ENCODE data around the gene INTS6.

The INTS6 gene

GRCh38 chr13:51359352-51359751 lies 93.5 kb downstream of the INTS6 start:
- H3K9ac ChIP-seq (ENCODE audit: low read depth, low read length) = no peak overlapping the region
- H3K4me3 ChIP-seq (ENCODE audit: low read length) = no peak overlapping the region
- H3K36me3 ChIP-seq (ENCODE audit: insufficient read depth, low read length) = peaks cover 49% of the 10 kb centered on the region
- H3K4me1 ChIP-seq (ENCODE audit: control insufficient read depth, insufficient read depth, low read length) = peaks cover 3% of the 10 kb centered on the region
- H3K27me3 ChIP-seq (ENCODE audit: control insufficient read depth, insufficient read depth, low read length) = no peaks in the 10 kb centered on the region
- H3K4me2 ChIP-seq (ENCODE audit: low read length) = no peak overlapping the region
- H3K9me3 ChIP-seq (replicated peaks; ENCODE audit: low read length) = no peaks in the 10 kb centered on the region

DNA sequence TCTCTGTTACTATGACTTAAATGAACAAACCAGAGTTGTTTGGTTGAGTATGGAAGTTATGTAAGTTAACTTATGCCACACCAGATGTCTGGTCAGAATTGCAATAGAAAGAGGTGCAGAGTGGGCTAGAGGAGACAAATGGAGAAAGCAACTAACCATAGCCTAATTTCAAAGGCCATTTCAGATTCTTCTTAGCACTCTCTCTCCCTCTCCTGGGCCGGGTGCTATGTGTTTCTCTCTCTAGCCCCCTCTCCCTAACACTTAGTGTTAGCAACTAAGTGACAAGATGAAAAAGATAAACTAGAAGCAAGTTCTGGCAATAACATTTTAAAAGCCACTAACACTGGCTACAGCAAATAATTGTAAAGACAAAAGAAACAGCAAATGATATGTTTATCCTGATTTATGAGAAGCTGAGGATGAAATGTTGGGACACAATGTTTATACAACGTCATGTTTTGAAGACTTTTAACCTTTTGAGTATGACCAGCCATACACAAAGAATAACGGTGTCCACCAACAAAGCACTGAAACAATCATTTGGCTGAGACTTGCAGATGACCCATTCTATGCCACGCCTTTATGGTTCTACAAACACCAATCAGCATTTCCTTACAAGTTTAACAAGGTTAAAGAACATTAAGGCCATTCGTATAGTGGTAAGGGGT lies 94.8 kb downstream of the INTS6 start:
- H3K9me3 ChIP-seq (replicated peaks; ENCODE audit: low read length) = no peaks in the 10 kb centered on the region
- no peaks in the 10 kb centered on the region for H3K27me3 ChIP-seq (ENCODE audit: control insufficient read depth, insufficient read depth, low read length)
- H3K4me2 ChIP-seq (ENCODE audit: low read length) = no peak overlapping the region
- H3K9ac ChIP-seq (ENCODE audit: low read depth, low read length) = no peak overlapping the region
- H3K4me3 ChIP-seq (ENCODE audit: low read length) = no peak overlapping the region
- peaks cover 47% of the 10 kb centered on the region for H3K36me3 ChIP-seq (ENCODE audit: insufficient read depth, low read length)
- H3K4me1 ChIP-seq (ENCODE audit: control insufficient read depth, insufficient read depth, low read length) = no peaks in the 10 kb centered on the region

DNA sequence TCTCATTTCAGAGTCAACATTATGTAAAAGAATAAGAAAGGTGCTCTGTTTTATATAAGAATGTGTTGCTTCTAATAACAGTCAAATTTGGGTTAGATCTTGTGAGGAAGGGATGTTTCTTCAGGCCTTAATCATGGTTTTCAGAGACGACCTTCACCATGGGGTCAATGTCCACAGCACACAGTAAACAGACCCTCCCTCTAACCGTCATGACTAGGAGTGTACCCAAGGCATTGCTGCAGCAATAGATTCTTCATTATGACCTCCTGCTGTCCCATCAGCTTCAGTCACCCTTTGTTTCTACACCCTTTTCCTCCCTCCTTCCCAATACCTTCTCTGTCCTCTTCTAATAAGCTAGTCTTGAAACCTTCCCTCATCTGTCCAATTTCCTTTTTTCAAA lies 97.6 kb downstream of the INTS6 start:
- no peak overlapping the region for H3K4me2 ChIP-seq (ENCODE audit: low read length)
- H3K27me3 ChIP-seq (ENCODE audit: control insufficient read depth, insufficient read depth, low read length) = no peaks in the 10 kb centered on the region
- no peaks in the 10 kb centered on the region for H3K9me3 ChIP-seq (replicated peaks; ENCODE audit: low read length)
- H3K4me3 ChIP-seq (ENCODE audit: low read length) = no peak overlapping the region
- H3K36me3 ChIP-seq (ENCODE audit: insufficient read depth, low read length) = peaks cover 22% of the 10 kb centered on the region
- no peaks in the 10 kb centered on the region for H3K4me1 ChIP-seq (ENCODE audit: control insufficient read depth, insufficient read depth, low read length)
- no peak overlapping the region for H3K9ac ChIP-seq (ENCODE audit: low read depth, low read length)

- H3K36me3 ChIP-seq (ENCODE audit: insufficient read depth, low read length) = peaks cover 3% of the 10 kb centered on the region
- H3K4me2 ChIP-seq (ENCODE audit: low read length) = no peak overlapping the region
- no peak overlapping the region for H3K4me3 ChIP-seq (ENCODE audit: low read length)
- H3K9me3 ChIP-seq (replicated peaks; ENCODE audit: low read length) = no peaks in the 10 kb centered on the region
- no peaks in the 10 kb centered on the region for H3K4me1 ChIP-seq (ENCODE audit: control insufficient read depth, insufficient read depth, low read length)
- no peak overlapping the region for H3K9ac ChIP-seq (ENCODE audit: low read depth, low read length)
- no peaks in the 10 kb centered on the region for H3K27me3 ChIP-seq (ENCODE audit: control insufficient read depth, insufficient read depth, low read length)
Measured at GRCh38 chr13:51349016-51349415, 103.8 kb downstream of the INTS6 start.

DNA sequence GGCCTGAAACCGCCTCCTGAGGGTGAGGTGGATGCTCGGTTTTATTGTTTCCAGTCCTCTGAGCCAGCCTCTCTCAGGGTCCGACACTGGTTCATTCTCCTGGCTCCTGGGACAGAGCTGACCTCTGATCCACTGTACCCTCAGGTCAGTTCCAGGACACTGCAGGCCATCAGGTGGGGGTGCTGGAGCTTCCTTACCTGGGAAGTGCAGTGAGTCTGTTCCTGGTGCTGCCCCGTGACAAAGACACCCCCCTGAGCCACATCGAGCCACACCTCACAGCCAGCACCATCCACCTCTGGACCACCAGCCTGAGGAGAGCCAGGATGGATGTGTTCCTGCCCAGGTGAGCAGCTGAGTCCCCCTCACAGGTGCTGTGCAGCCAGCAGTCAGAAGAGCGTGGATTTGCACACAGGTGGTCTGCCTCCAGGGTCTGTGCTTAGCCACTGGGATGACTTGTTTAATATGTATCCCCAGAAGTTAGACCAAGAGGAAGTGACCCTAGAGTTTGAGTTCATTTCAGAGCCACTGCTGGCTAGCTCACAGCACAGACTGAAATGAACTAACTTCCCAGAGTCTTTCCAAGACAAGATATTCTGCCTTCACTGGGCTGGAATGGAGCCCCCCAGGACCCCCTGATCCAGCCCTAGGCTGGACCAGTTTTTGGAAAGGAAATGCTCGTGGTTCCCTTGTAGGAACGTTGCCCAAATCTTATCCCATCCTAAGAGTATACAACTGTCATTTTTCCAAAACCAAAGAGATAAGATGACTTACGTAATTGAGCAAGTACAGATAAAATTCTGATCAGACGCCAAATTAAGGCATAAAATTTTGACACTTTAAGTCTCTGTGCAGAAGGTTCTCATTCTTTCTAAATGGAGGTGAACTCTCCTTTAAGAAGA lies 104.5 kb downstream of the INTS6 start:
- Histone ChIP-seq H3K4me2 (ENCODE audit: low read length) (no peak overlapping the region), H3K4me3 (ENCODE audit: low read length) (no peak overlapping the region), H3K4me1 (ENCODE audit: control insufficient read depth, insufficient read depth, low read length) (no peaks in the 10 kb centered on the region), H3K27me3 (ENCODE audit: control insufficient read depth, insufficient read depth, low read length) (no peaks in the 10 kb centered on the region), H3K9ac (ENCODE audit: low read depth, low read length) (no peak overlapping the region), H3K36me3 (ENCODE audit: insufficient read depth, low read length) (peaks cover 2% of the 10 kb centered on the region), H3K9me3 (replicated peaks; ENCODE audit: low read length) (no peaks in the 10 kb centered on the region)

DNA sequence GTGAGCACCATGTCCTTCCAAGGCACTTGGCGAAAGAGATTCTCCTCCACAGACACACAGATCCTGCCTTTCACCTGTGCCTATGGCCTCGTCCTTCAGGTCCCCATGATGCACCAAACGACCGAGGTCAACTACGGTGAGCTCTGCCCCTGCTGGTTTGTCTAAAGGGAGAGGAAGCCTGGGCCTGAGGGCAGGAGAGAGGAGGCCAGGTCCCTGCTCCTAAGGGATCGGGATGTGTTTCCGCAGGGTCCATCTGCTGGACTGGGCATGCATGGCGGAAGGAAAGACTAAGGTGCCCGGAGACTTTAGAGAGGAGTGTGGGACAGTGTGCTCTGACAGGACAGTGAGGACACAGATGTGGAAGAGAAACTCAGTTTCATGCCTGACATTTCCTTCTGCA lies 105.7 kb downstream of the INTS6 start:
- Histone ChIP-seq H3K4me3 (ENCODE audit: low read length) (no peak overlapping the region), H3K4me1 (ENCODE audit: control insufficient read depth, insufficient read depth, low read length) (peaks cover 11% of the 10 kb centered on the region), H3K9me3 (replicated peaks; ENCODE audit: low read length) (no peaks in the 10 kb centered on the region), H3K36me3 (ENCODE audit: insufficient read depth, low read length) (no peaks in the 10 kb centered on the region), H3K9ac (ENCODE audit: low read depth, low read length) (no peak overlapping the region), H3K4me2 (ENCODE audit: low read length) (no peak overlapping the region), H3K27me3 (ENCODE audit: control insufficient read depth, insufficient read depth, low read length) (no peaks in the 10 kb centered on the region)

- Histone ChIP-seq H3K4me3 (ENCODE audit: low read length) (no peak overlapping the region), H3K9me3 (replicated peaks; ENCODE audit: low read length) (no peaks in the 10 kb centered on the region), H3K27me3 (ENCODE audit: control insufficient read depth, insufficient read depth, low read length) (no peaks in the 10 kb centered on the region), H3K36me3 (ENCODE audit: insufficient read depth, low read length) (no peaks in the 10 kb centered on the region), H3K9ac (ENCODE audit: low read depth, low read length) (no peak overlapping the region), H3K4me2 (ENCODE audit: low read length) (no peak overlapping the region), H3K4me1 (ENCODE audit: control insufficient read depth, insufficient read depth, low read length) (peaks cover 11% of the 10 kb centered on the region)
Measured at GRCh38 chr13:51346397-51346796, 106.4 kb downstream of the INTS6 start.

DNA sequence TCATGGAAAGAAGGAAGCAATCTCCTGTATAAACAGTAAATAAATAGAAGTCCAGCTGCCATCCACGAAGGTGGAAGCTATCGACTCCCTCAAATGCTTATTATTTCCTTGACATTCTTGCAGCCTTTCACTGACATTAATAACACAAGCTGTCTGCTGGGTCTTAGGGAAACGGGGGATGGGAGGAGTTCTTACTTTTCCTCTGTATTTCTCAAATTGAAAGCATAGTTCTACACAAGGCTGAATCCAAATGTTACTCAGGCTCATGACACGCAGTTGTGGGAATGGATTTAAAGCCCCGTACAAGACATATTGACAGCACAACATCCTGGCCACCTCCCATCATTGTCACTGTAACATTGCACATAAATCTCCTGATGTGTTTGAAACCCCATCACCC lies 109.4 kb downstream of the INTS6 start:
- H3K4me1 ChIP-seq (ENCODE audit: control insufficient read depth, insufficient read depth, low read length) = peaks cover 15% of the 10 kb centered on the region
- no peak overlapping the region for H3K9ac ChIP-seq (ENCODE audit: low read depth, low read length)
- no peaks in the 10 kb centered on the region for H3K36me3 ChIP-seq (ENCODE audit: insufficient read depth, low read length)
- H3K27me3 ChIP-seq (ENCODE audit: control insufficient read depth, insufficient read depth, low read length) = no peaks in the 10 kb centered on the region
- H3K9me3 ChIP-seq (replicated peaks; ENCODE audit: low read length) = no peaks in the 10 kb centered on the region
- H3K4me3 ChIP-seq (ENCODE audit: low read length) = no peak overlapping the region
- H3K4me2 ChIP-seq (ENCODE audit: low read length) = no peak overlapping the region

DNA sequence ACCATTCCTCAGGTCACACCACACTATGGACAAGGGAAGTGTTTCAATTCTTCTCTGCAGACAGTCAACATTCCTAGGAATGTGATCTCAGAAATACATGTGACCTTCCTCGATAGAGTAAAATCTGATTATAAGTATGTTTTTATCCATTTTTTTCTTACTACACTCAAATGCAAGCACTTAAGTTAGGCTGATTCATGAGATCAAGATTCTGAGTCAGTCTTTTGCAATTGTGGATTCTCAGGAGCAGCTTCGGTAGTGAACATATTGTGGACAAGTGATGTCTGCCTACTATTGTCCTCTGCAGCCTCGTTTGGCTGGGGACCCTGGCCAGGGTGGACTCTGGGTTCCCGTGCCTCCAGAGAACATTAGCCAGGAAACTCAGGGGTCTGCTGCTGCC lies 110.1 kb downstream of the INTS6 start:
- Histone ChIP-seq H3K9me3 (replicated peaks; ENCODE audit: low read length) (no peaks in the 10 kb centered on the region), H3K9ac (ENCODE audit: low read depth, low read length) (no peak overlapping the region), H3K36me3 (ENCODE audit: insufficient read depth, low read length) (no peaks in the 10 kb centered on the region), H3K27me3 (ENCODE audit: control insufficient read depth, insufficient read depth, low read length) (no peaks in the 10 kb centered on the region), H3K4me2 (ENCODE audit: low read length) (no peak overlapping the region), H3K4me3 (ENCODE audit: low read length) (no peak overlapping the region), H3K4me1 (ENCODE audit: control insufficient read depth, insufficient read depth, low read length) (peaks cover 15% of the 10 kb centered on the region)

DNA sequence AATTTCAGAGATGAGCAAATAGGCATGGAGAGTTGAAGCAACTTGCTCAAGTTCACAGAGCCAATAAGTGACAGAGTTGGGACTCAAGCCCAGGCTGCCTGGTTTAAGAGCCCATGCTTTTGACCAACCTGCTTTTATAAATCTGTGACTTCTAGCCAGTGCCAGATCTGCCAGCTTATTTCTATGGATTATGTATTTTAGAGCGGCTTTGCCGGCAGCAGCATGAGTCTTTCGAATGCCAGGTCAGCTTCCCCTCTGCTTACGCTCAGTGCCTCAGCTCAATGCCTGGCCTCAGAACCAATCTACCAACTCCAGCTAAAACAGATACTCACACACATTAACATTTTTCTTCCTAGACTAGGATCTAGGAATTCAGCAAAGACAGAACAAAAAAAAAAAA lies 111.0 kb downstream of the INTS6 start:
- Histone ChIP-seq H3K27me3 (ENCODE audit: control insufficient read depth, insufficient read depth, low read length) (no peaks in the 10 kb centered on the region), H3K9ac (ENCODE audit: low read depth, low read length) (no peak overlapping the region), H3K9me3 (replicated peaks; ENCODE audit: low read length) (no peaks in the 10 kb centered on the region), H3K4me3 (ENCODE audit: low read length) (no peak overlapping the region), H3K36me3 (ENCODE audit: insufficient read depth, low read length) (no peaks in the 10 kb centered on the region), H3K4me1 (ENCODE audit: control insufficient read depth, insufficient read depth, low read length) (peaks cover 15% of the 10 kb centered on the region), H3K4me2 (ENCODE audit: low read length) (no peak overlapping the region)

DNA sequence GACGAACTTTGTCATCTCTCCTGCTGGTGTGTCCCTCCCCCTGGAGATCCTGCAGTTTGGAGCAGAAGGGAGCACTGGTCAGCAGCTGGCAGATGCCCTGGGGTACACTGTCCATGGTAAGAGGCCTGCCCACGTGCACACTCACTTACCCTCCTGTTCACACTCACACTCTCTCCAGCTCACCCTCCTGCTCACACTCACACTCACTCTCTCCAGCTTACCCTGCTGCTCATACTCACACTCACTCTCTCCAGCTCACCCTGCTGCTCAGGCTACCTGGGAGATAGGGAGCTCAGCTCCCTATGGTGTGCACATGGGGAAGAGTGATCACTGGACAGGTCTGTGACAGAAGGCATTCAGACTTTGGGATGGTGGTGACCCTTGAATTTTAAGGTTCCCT lies 111.6 kb downstream of the INTS6 start:
- Histone ChIP-seq H3K4me3 (ENCODE audit: low read length) (no peak overlapping the region), H3K9ac (ENCODE audit: low read depth, low read length) (no peak overlapping the region), H3K4me2 (ENCODE audit: low read length) (no peak overlapping the region), H3K27me3 (ENCODE audit: control insufficient read depth, insufficient read depth, low read length) (no peaks in the 10 kb centered on the region), H3K9me3 (replicated peaks; ENCODE audit: low read length) (no peaks in the 10 kb centered on the region), H3K36me3 (ENCODE audit: insufficient read depth, low read length) (no peaks in the 10 kb centered on the region), H3K4me1 (ENCODE audit: control insufficient read depth, insufficient read depth, low read length) (peaks cover 15% of the 10 kb centered on the region)
